Left renal pelvis (tissue), 4 donors: Measurements from ENCODE around the gene CSNK1G1. TPM values are rescaled to one million over a fixed set of nuclear protein-coding genes. Genes with fewer than 3 reads are reported as not detected.

Source experiments
- polyA plus RNA-seq, 4 donors: library from polyadenylated mRNA; unstranded; fragments of 120-200 nt; gene quantifications; one replicate each; pipeline ENCODE4 v1.2.1, GENCODE V29; 2013; ENCODE audit not compliant: insufficient read length in 4 of 4

The CSNK1G1 gene
- polyA plus RNA-seq, 4 donors = 12.8 to 23.5 (median 21.5) TPM

Other genes with a start within 250 kb of the CSNK1G1 start
- gene SNX22, start 204.4 kb downstream of the CSNK1G1 start, polyA plus RNA-seq = 1 to 10 TPM in 3 of 4 donors, under 1 TPM in 1; 0.90 to 2.7 (median 1.3) TPM
- gene PPIB, start 193.2 kb downstream of the CSNK1G1 start, polyA plus RNA-seq = 100 to 1,000 TPM; 535 to 599 (median 548) TPM
- 10 to 100 TPM; 43.8 to 56.7 (median 51.5) TPM for gene PCLAF, start 25.3 kb upstream of the CSNK1G1 start, polyA plus RNA-seq
- gene TRIP4, start 31.7 kb upstream of the CSNK1G1 start, polyA plus RNA-seq = 10 to 100 TPM; 38.9 to 45.0 (median 41.7) TPM
- 10 to 100 TPM; 33.6 to 37.6 (median 35.7) TPM for gene ZNF609, start 104.4 kb upstream of the CSNK1G1 start, polyA plus RNA-seq